K562 (cell line): Measurements from ENCODE around the gene CLEC3A. TPM values are rescaled to one million over a fixed set of nuclear protein-coding genes. Genes with fewer than 3 reads are reported as not detected.

Experiments
- ATAC-seq: fragments of 200-7000 bp; cut with Tn5 transposase; 3 replicates; pipeline ENCODE4 v1.9.1; 2020; ENCODE audit warnings: moderate library complexity
- BruUV-seq: library from RNA; stranded (reverse); fragments of 400-500 nt; replicated peaks from 2 replicates; lab custom pipeline; 2021; lab: Mats Ljungman, UMichigan
- CTCF ChIA-PET: fragments of 300-600 bp; formaldehyde crosslinking; extraction: SDS; loops from one replicate; lab custom pipeline; 2021; ENCODE audit warnings: low intra/inter-chr PET ratio; lab: Yijun Ruan, JAX
- POLR2A ChIA-PET: fragments of 300-600, 350-650 bp; sonication (Branson Sonifier 250); formaldehyde crosslinking; extraction: SDS; loops from one replicate; lab custom pipeline; 2021; ENCODE audit warnings: antibody characterized with exemption, inconsistent platforms; lab: Yijun Ruan, JAX
- DNase-seq, 4 experiments: peaks; one replicate each; pipeline versions ENCODE4 v3.0.0 to v3.0.0-alpha.2; 2011 to 2018; ENCODE audit warnings: low spot score in 3 of 4, mixed read lengths in 3 of 4; ENCODE audit errors: extremely low read depth in 1 of 4
- FAIRE-seq: peaks from 2 replicates; lab custom pipeline; 2011; peaks lifted over from hg19 to GRCh38; lab: Jason Lieb, UNC
- H2AFZ ChIP-seq: 2 replicates; pipeline ENCODE4 v1.6.0; 2011; ENCODE audit warnings: low read depth, low read length, control low read depth, inconsistent platforms
- H3K27ac ChIP-seq: fragments of 200-600 bp; 3 replicates; pipeline ENCODE4 v1.8.0; 2011; ENCODE audit warnings: low read depth, mild to moderate bottlenecking, control low read depth, inconsistent platforms, low read length, moderate library complexity, mixed read lengths; ENCODE audit errors: extremely low read depth
- H3K27me3 ChIP-seq, 2 experiments: fragments of 300-600 bp in 1 of 2; 2 replicates in 1 of 2; 3 replicates in 1 of 2; pipeline versions ENCODE4 v1.6.0 to v1.8.0; 2011; ENCODE audit warnings: inconsistent platforms in 2 of 2, low read length in 2 of 2, mild to moderate bottlenecking in 1 of 2, mixed read lengths in 1 of 2, moderate library complexity in 1 of 2; ENCODE audit not compliant: control insufficient read depth in 2 of 2, insufficient read depth in 2 of 2
- H3K36me3 ChIP-seq: fragments of 300-600 bp; 3 replicates; pipeline ENCODE4 v1.8.0; 2011; ENCODE audit warnings: mild to moderate bottlenecking, low read length, inconsistent platforms; ENCODE audit not compliant: control insufficient read depth, insufficient read depth
- H3K4me1 ChIP-seq, 2 experiments: fragments of 200-600 bp in 1 of 2; replicated peaks in 1 of 2; 2 replicates in 1 of 2; 3 replicates in 1 of 2; pipeline versions ENCODE4 v1.5.1 to v1.8.0; 2011; ENCODE audit warnings: inconsistent platforms in 2 of 2, low read length in 2 of 2, mild to moderate bottlenecking in 1 of 2, mixed read lengths in 1 of 2, moderate library complexity in 1 of 2; ENCODE audit not compliant: control insufficient read depth in 2 of 2, insufficient read depth in 2 of 2
- H3K4me2 ChIP-seq: 2 replicates; pipeline ENCODE4 v1.6.1; 2011; ENCODE audit warnings: low read length, control low read depth, inconsistent platforms, mixed read lengths; ENCODE audit not compliant: insufficient read depth
- H3K4me3 ChIP-seq: fragments of 200-600 bp; sonication (generic), shearing (Covaris generic); 2 replicates; pipeline ENCODE4 v1.5.1; 2016; ENCODE audit warnings: control low read depth, inconsistent platforms
- H3K79me2 ChIP-seq: fragments of 200-600 bp; 3 replicates; pipeline ENCODE4 v1.8.0; 2011; ENCODE audit warnings: low read length, inconsistent platforms; ENCODE audit not compliant: control insufficient read depth, insufficient read depth
- H3K9ac ChIP-seq, 2 experiments: 2 replicates each; pipeline versions ENCODE4 v1.6.0 to v1.6.1; 2011; ENCODE audit warnings: low read depth in 2 of 2, low read length in 2 of 2, control low read depth in 1 of 2, inconsistent platforms in 1 of 2, mild to moderate bottlenecking in 1 of 2, mixed read lengths in 1 of 2; ENCODE audit not compliant: insufficient read depth in 1 of 2
- H3K9me1 ChIP-seq: one replicate; pipeline ENCODE4 v1.6.0; 2011; ENCODE audit warnings: inconsistent platforms, mild to moderate bottlenecking, low read length, moderate library complexity; ENCODE audit not compliant: control insufficient read depth, insufficient read depth
- H3K9me3 ChIP-seq: replicated peaks from 2 replicates; pipeline ENCODE4 v1.5.1; 2011; ENCODE audit warnings: low read depth, low read length, inconsistent platforms; ENCODE audit not compliant: control insufficient read depth, insufficient read depth
- H4K20me1 ChIP-seq: replicated peaks from 2 replicates; pipeline ENCODE4 v1.6.1; 2011; ENCODE audit warnings: low read length, inconsistent platforms, mixed read lengths; ENCODE audit not compliant: control insufficient read depth, insufficient read depth
- CBFB ChIP-seq: sonication (generic); formaldehyde crosslinking; IDR thresholded peaks from 2 replicates; pipeline ENCODE4 v1.4.0; 2020; ENCODE audit warnings: mild to moderate bottlenecking, missing genetic modification reagents
- CBX5 ChIP-seq: IDR thresholded peaks from 2 replicates; pipeline ENCODE4 v1.6.1; 2014; ENCODE audit warnings: low read depth, borderline replicate concordance
- COPS2 ChIP-seq: fragments of 450-650 bp; conservative IDR thresholded peaks from 2 replicates; pipeline ENCODE4 v1.6.1; 2016; ENCODE audit warnings: mild to moderate bottlenecking, moderate library complexity
- ZSCAN32 ChIP-seq: fragments of 450-650 bp; formaldehyde crosslinking; IDR thresholded peaks from 2 replicates; pipeline ENCODE4 v1.4.0; 2020; ENCODE audit warnings: mild to moderate bottlenecking, moderate library complexity
- WGBS: fragments of 100-300 bp; shearing (Covaris generic); methylation state at CpG from one replicate; pipeline ENCODE4 v1.1.6; 2016; ENCODE audit warnings: low coverage, mixed read lengths; ENCODE audit not compliant: insufficient coverage; ENCODE audit errors: missing lambda C conversion rate; 5-methylcytosine and 5-hydroxymethylcytosine counted together
- in situ Hi-C: fragments of 300-500 bp; cut with MboI; formaldehyde crosslinking; loops from 4 replicates; pipeline ENCODE4 v1.15.0; 2018; ENCODE audit warnings: inconsistent platforms, mixed read lengths
- intact Hi-C: fragments of 100-400 bp; cut with micrococcal nuclease; formaldehyde crosslinking; loops from 2 replicates; pipeline ENCODE4 v1.14.2; 2022
- polyA plus RNA-seq, 8 experiments: library from polyadenylated mRNA; depleted of rRNA in 4 of 8; stranded (reverse) in 5 of 8; unstranded in 3 of 8; fragments of >200 nt; fragmentation: Nextera tagmentation in 2 of 8; fragmentation: Illumina TruSeq in 1 of 8; extraction: Ambion mirVana in 2 of 8; extraction: Trizol in 1 of 8; gene quantifications; 2 replicates each; pipeline versions ENCODE4 v1.2.1 to v1.2.3, GENCODE V29; 2011 to 2014; ENCODE audit warnings: inconsistent platforms in 1 of 8, missing spikeins in 1 of 8
- total RNA-seq, 7 experiments: library from RNA; depleted of rRNA in 6 of 7; stranded (reverse); fragments of >200 nt in 6 of 7; fragmentation: Illumina TruSeq in 2 of 7; extraction: Trizol in 2 of 7; gene quantifications; 2 replicates each; pipeline versions ENCODE4 v1.2.1 to v1.2.3, GENCODE V29; 2011 to 2021; ENCODE audit warnings: low replicate concordance in 1 of 7
- TF ChIP-seq, protein P1 (sequence below), 2 experiments: IDR thresholded peaks in 1 of 2; conservative IDR thresholded peaks in 1 of 2; 2 replicates each; pipeline ENCODE4 v1.6.1; 2016; ENCODE audit warnings: low read depth in 2 of 2, mild to moderate bottlenecking in 1 of 2, missing compliant biosample characterization in 1 of 2, missing genetic modification characterization in 1 of 2, moderate library complexity in 1 of 2

CLEC3A gene
- total and polyA plus RNA-seq, 9 of the 15 experiments (the other 6 are each of a cell fraction or from before 2014, with no cell fraction given), result not detected

DNA sequence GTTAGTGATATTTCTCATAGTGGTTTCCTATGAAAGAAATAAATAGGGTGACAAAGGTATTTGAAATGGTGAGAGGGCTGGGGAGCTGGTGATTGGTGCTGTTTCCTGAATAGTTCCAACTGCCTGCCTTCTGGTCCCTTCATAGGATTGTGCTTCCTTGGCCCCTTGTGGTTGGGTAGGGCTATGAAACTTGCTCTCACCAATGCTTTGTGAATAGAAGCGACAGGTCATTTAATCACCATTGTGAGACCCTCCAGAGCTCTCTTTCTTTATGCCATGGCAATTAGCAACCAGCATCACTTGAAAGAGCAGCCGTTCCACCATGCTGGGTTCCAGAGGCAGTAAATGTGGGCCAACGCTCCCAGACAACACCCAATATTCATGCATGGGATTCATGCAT lies 53.5 kb downstream of the CLEC3A start:
- no peak for FAIRE-seq
- Histone ChIP-seq H3K79me2 (no peaks in the 10 kb centered on the region), H3K4me2 (no peak overlapping the region), H3K9me3 (no peaks in the 10 kb centered on the region), H4K20me1 (no peaks in the 10 kb centered on the region), H2AFZ (no peak overlapping the region), H3K9me1 (no peaks in the 10 kb centered on the region), H3K27me3 (peaks cover 0 to 4% of the 10 kb centered on the region in 2 experiments; a peak in 2 of 5 replicates), H3K4me3 (no peak overlapping the region), H3K9ac (no peak overlapping the region), H3K4me1 (no peaks in the 10 kb centered on the region), H3K36me3 (no peaks in the 10 kb centered on the region), H3K27ac (no peak overlapping the region)
- peak; percentile 47; the same call in 1 of the 3 replicates for ATAC-seq
- no TSS peak for BruUV-seq
- TF ChIP-seq ZSCAN32 (CRISPR knock-in tag) (no peak), CBX5 (no peak), CBFB (no peak), COPS2 (no peak)
- TF ChIP-seq, protein P1, sequence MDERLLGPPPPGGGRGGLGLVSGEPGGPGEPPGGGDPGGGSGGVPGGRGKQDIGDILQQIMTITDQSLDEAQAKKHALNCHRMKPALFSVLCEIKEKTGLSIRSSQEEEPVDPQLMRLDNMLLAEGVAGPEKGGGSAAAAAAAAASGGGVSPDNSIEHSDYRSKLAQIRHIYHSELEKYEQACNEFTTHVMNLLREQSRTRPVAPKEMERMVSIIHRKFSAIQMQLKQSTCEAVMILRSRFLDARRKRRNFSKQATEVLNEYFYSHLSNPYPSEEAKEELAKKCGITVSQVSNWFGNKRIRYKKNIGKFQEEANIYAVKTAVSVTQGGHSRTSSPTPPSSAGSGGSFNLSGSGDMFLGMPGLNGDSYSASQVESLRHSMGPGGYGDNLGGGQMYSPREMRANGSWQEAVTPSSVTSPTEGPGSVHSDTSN (CRISPR knock-in tag; IDR thresholded peaks at IDR 0.05; ENCODE audit: low read depth), result no peak
- TF ChIP-seq, protein P1 (tag; conservative IDR thresholded peaks at IDR 0.05; ENCODE audit: low read depth), result no peak
- CTCF ChIA-PET, result no interaction called here
- in situ Hi-C loops, result no loop called here
- POLR2A ChIA-PET, result no interaction called here
- WGBS, result 0% methylated on average over 3 of the region's 3 CpGs
- no peak for DNase-seq
- intact Hi-C loops, result no loop called here
